Activated CD4-positive, alpha-beta T cell treated with anti-CD3 and anti-CD28 coated beads, Interleukin-2, amount 10 ng/mL, durations not matched to agents 7 days and 5 days (primary cell): ENCODE results near the gene OPA3. TPM values are rescaled to one million over a fixed set of nuclear protein-coding genes. Genes with fewer than 3 reads are reported as not detected.

Experiments used
- CTCF ChIA-PET: fragments of 350-600 bp; sonication (Branson Sonifier 250); formaldehyde crosslinking; loops from one replicate; lab custom pipeline; 2021; ENCODE audit warnings: antibody characterized with exemption; lab: Charles Lee
- POLR2A ChIA-PET: fragments of 350-600 bp; sonication (Branson Sonifier 250); formaldehyde crosslinking; loops from one replicate; lab custom pipeline; 2021; ENCODE audit warnings: antibody characterized with exemption; lab: Charles Lee
- DNase-seq: peaks from one replicate; pipeline ENCODE4 v3.0.0-alpha.2; 2020
- H3K27ac Mint-ChIP-seq: one replicate; pipeline ENCODE4 v1.8.0; 2021; ENCODE audit warnings: mild to moderate bottlenecking, moderate library complexity, mixed read lengths
- H3K27me3 Mint-ChIP-seq: one replicate; pipeline ENCODE4 v1.8.0; 2021; ENCODE audit warnings: mixed read lengths
- H3K36me3 Mint-ChIP-seq: one replicate; pipeline ENCODE4 v1.8.0; 2021; ENCODE audit warnings: low read depth, mixed read lengths
- H3K4me1 Mint-ChIP-seq: one replicate; pipeline ENCODE4 v1.8.0; 2021; ENCODE audit warnings: mixed read lengths
- H3K4me3 Mint-ChIP-seq: one replicate; pipeline ENCODE4 v1.8.0; 2021; ENCODE audit warnings: mild to moderate bottlenecking, moderate library complexity, mixed read lengths
- H3K9me3 Mint-ChIP-seq: one replicate; pipeline ENCODE4 v1.8.0; 2021; ENCODE audit warnings: mixed read lengths
- total RNA-seq, 2 experiments: library from RNA; stranded (reverse); gene quantifications; one replicate each; pipeline ENCODE4 v1.2.3, GENCODE V29; 2021

The OPA3 gene
- total RNA-seq, 2 experiments from 2014 or later: 12.6 to 13.4 TPM

- Mint-ChIP-seq H3K27ac (no peak overlapping the region), H3K9me3 (no peaks in the 10 kb centered on the region), H3K27me3 (peaks cover 59% of the 10 kb centered on the region), H3K36me3 (no peaks in the 10 kb centered on the region), H3K4me1 (peaks cover 20% of the 10 kb centered on the region), H3K4me3 (no peak overlapping the region)
- CTCF ChIA-PET: interaction anchor here (0.6 kb wide), 1 partner anchor 31 kb away, joined by 6 read pairs; no protein-coding TSS in a partner anchor
- POLR2A ChIA-PET: no interaction called here
- no peak for DNase-seq
Measured at GRCh38 chr19:45593520-45593919, 8.9 kb upstream of the OPA3 start.

GRCh38 chr19:45592366-45592765 is 7.8 kb upstream of the OPA3 start:
- H3K4me3 Mint-ChIP-seq: no peak overlapping the region
- no peaks in the 10 kb centered on the region for H3K36me3 Mint-ChIP-seq
- DNase-seq: no peak
- ChIA-PET CTCF (no interaction called here), POLR2A (no interaction called here)
- H3K4me1 Mint-ChIP-seq: peaks cover 14% of the 10 kb centered on the region
- no peak overlapping the region for H3K27ac Mint-ChIP-seq
- peaks cover 48% of the 10 kb centered on the region for H3K27me3 Mint-ChIP-seq
- H3K9me3 Mint-ChIP-seq: no peaks in the 10 kb centered on the region

GRCh38 chr19:45591638-45592005 is 7.0 kb upstream of the OPA3 start:
- CTCF ChIA-PET: interaction anchor here (1.3 to 1.5 kb wide), 2 partner anchors 51 to 101 kb away, joined by 5 to 9 read pairs; partner anchors contain the start of genes QPCTL and SNRPD2
- no peak for DNase-seq

GRCh38 chr19:45591004-45591637 is 6.5 kb upstream of the OPA3 start:
- H3K9me3 Mint-ChIP-seq: no peaks in the 10 kb centered on the region
- H3K36me3 Mint-ChIP-seq: no peaks in the 10 kb centered on the region
- H3K4me3 Mint-ChIP-seq: no peak overlapping the region
- no peak overlapping the region for H3K27ac Mint-ChIP-seq
- peaks cover 14% of the 10 kb centered on the region for H3K4me1 Mint-ChIP-seq
- peaks cover 35% of the 10 kb centered on the region for H3K27me3 Mint-ChIP-seq
- POLR2A ChIA-PET: no interaction called here
- CTCF ChIA-PET: interaction anchor here (1.2 to 1.5 kb wide), 3 partner anchors 23 to 101 kb away, joined by 4 to 9 read pairs (median 5); partner anchors contain the start of genes QPCTL and SNRPD2
- peak; percentile 50 for DNase-seq

More at GRCh38 chr19:45591638-45592005, 7.0 kb upstream of the OPA3 start:
- H3K27me3 Mint-ChIP-seq: peaks cover 40% of the 10 kb centered on the region
- POLR2A ChIA-PET: no interaction called here
- H3K4me3 Mint-ChIP-seq: no peak overlapping the region
- H3K27ac Mint-ChIP-seq: no peak overlapping the region
- H3K4me1 Mint-ChIP-seq: peaks cover 14% of the 10 kb centered on the region
- H3K9me3 Mint-ChIP-seq: no peaks in the 10 kb centered on the region
- no peaks in the 10 kb centered on the region for H3K36me3 Mint-ChIP-seq

- peaks cover 15% of the 10 kb centered on the region for H3K4me1 Mint-ChIP-seq
- H3K27me3 Mint-ChIP-seq: peaks cover 31% of the 10 kb centered on the region
- no peak overlapping the region for H3K4me3 Mint-ChIP-seq
- no peaks in the 10 kb centered on the region for H3K36me3 Mint-ChIP-seq
- CTCF ChIA-PET: interaction anchor here (1.2 to 1.5 kb wide), 3 partner anchors 23 to 102 kb away, joined by 4 to 9 read pairs (median 5); partner anchors contain the start of genes QPCTL and SNRPD2
- POLR2A ChIA-PET: no interaction called here
- no peaks in the 10 kb centered on the region for H3K9me3 Mint-ChIP-seq
- no peak overlapping the region for H3K27ac Mint-ChIP-seq
- DNase-seq: no peak
Measured at GRCh38 chr19:45590300-45591003, 5.8 kb upstream of the OPA3 start.

GRCh38 chr19:45589768-45590167 is 5.2 kb upstream of the OPA3 start:
- ChIA-PET CTCF (no interaction called here), POLR2A (no interaction called here)
- H3K27me3 Mint-ChIP-seq: peaks cover 28% of the 10 kb centered on the region
- H3K27ac Mint-ChIP-seq: no peak overlapping the region
- no peaks in the 10 kb centered on the region for H3K9me3 Mint-ChIP-seq
- DNase-seq: no peak
- H3K4me1 Mint-ChIP-seq: peaks cover 20% of the 10 kb centered on the region
- H3K36me3 Mint-ChIP-seq: no peaks in the 10 kb centered on the region
- H3K4me3 Mint-ChIP-seq: no peak overlapping the region

- ChIA-PET POLR2A (no interaction called here), CTCF (interaction anchor here (1.5 kb wide), 2 partner anchors 11 to 54 kb away, joined by 3 to 5 read pairs; no protein-coding TSS in a partner anchor)
- peaks cover 3% of the 10 kb centered on the region for H3K36me3 Mint-ChIP-seq
- H3K27me3 Mint-ChIP-seq: peaks cover 28% of the 10 kb centered on the region
- H3K9me3 Mint-ChIP-seq: no peaks in the 10 kb centered on the region
- H3K4me1 Mint-ChIP-seq: peaks cover 29% of the 10 kb centered on the region
- no peak overlapping the region for H3K4me3 Mint-ChIP-seq
- no peak for DNase-seq
- no peak overlapping the region for H3K27ac Mint-ChIP-seq
Measured at GRCh38 chr19:45587873-45588272, 3.3 kb upstream of the OPA3 start.

- peak overlapping the region; percentile 96 for H3K27ac Mint-ChIP-seq
- DNase-seq: no peak
- peaks cover 16% of the 10 kb centered on the region for H3K36me3 Mint-ChIP-seq
- ChIA-PET POLR2A (interaction anchor here (0.9 kb wide), 1 partner anchor 56 kb away, joined by 3 read pairs; no protein-coding TSS in a partner anchor), CTCF (interaction anchor here (2.0 to 2.3 kb wide), 3 partner anchors 100 to 146 kb away, joined by 4 to 9 read pairs (median 7); no protein-coding TSS in a partner anchor)
- H3K4me1 Mint-ChIP-seq: peaks cover 25% of the 10 kb centered on the region
- peaks cover 10% of the 10 kb centered on the region for H3K27me3 Mint-ChIP-seq
- no peaks in the 10 kb centered on the region for H3K9me3 Mint-ChIP-seq
- peak overlapping the region; percentile 95 for H3K4me3 Mint-ChIP-seq
Measured at GRCh38 chr19:45585158-45585577, 566 bp upstream of the OPA3 start.

- no peaks in the 10 kb centered on the region for H3K27me3 Mint-ChIP-seq
- H3K4me3 Mint-ChIP-seq: no peak overlapping the region
- ChIA-PET CTCF (interaction anchor here (1.0 to 1.3 kb wide), 3 partner anchors 30 to 83 kb away, joined by 3 read pairs; no protein-coding TSS in a partner anchor), POLR2A (no interaction called here)
- DNase-seq: no peak
- peaks cover 18% of the 10 kb centered on the region for H3K36me3 Mint-ChIP-seq
- H3K4me1 Mint-ChIP-seq: peaks cover 35% of the 10 kb centered on the region
- no peaks in the 10 kb centered on the region for H3K9me3 Mint-ChIP-seq
- H3K27ac Mint-ChIP-seq: peak overlapping the region; percentile 25
Measured at GRCh38 chr19:45581576-45581975, 3.0 kb downstream of the OPA3 start.

GRCh38 chr19:45578861-45579260 is 5.7 kb downstream of the OPA3 start:
- Mint-ChIP-seq H3K4me1 (peaks cover 26% of the 10 kb centered on the region), H3K27me3 (no peaks in the 10 kb centered on the region), H3K4me3 (no peak overlapping the region), H3K9me3 (no peaks in the 10 kb centered on the region), H3K27ac (no peak overlapping the region), H3K36me3 (peaks cover 15% of the 10 kb centered on the region)
- POLR2A ChIA-PET: no interaction called here
- CTCF ChIA-PET: no interaction called here
- no peak for DNase-seq

GRCh38 chr19:45577111-45577905 is 7.3 kb downstream of the OPA3 start:
- Mint-ChIP-seq H3K9me3 (no peaks in the 10 kb centered on the region), H3K4me1 (peaks cover 16% of the 10 kb centered on the region), H3K27ac (no peak overlapping the region), H3K4me3 (no peak overlapping the region), H3K27me3 (no peaks in the 10 kb centered on the region), H3K36me3 (peaks cover 9% of the 10 kb centered on the region)
- ChIA-PET CTCF (interaction anchor here (1.3 kb wide), 1 partner anchor 92 kb away, joined by 3 read pairs; no protein-coding TSS in a partner anchor), POLR2A (no interaction called here)
- DNase-seq: no peak

GRCh38 chr19:45576682-45577081 is 7.9 kb downstream of the OPA3 start:
- ChIA-PET CTCF (no interaction called here), POLR2A (no interaction called here)
- H3K27ac Mint-ChIP-seq: no peak overlapping the region
- no peaks in the 10 kb centered on the region for H3K9me3 Mint-ChIP-seq
- DNase-seq: no peak
- peaks cover 7% of the 10 kb centered on the region for H3K36me3 Mint-ChIP-seq
- H3K4me1 Mint-ChIP-seq: peaks cover 13% of the 10 kb centered on the region
- no peak overlapping the region for H3K4me3 Mint-ChIP-seq
- H3K27me3 Mint-ChIP-seq: no peaks in the 10 kb centered on the region
